Measurements from ENCODE around the gene FHIT. TPM values are rescaled to one million over a fixed set of nuclear protein-coding genes. Genes with fewer than 3 reads are reported as not detected.
"Not testable (repeated sequence)": the region's sequence is repeated elsewhere in the genome, so short reads cannot be mapped to it uniquely, and the experiment has no call there.

FHIT gene
- total RNA-seq, 1 donor from 2014 or later: 23.8 TPM

DNA sequence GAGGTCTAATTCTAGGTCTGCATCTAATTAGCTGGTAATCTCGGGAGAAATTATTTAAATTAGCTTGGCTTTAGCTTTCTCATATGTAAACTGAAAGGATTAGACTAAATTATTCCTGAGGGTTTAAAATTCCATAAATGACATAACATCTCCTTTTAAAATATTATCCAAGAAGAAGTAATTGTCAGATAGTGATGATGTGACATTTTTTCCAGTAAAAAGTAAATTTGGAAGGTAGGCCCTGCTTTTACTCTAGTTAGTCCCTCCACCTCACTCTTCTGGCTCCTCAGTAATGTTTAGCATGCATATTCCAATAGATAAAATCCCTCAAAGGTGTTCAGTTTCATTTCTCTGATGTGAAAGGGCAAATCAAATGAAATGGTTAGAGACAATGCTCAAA, 215.7 kb downstream of the FHIT start:
- no peak overlapping the region for H3K4me3 Mint-ChIP-seq
- no peak overlapping the region for H3K27ac Mint-ChIP-seq
- intact Hi-C loops (cut with micrococcal nuclease): no loop called here
- H3K4me1 Mint-ChIP-seq: no peaks in the 10 kb centered on the region
- no peaks in the 10 kb centered on the region for H3K36me3 Mint-ChIP-seq (ENCODE audit: low read depth)
- DNase-seq: no peak
- peaks cover 7% of the 10 kb centered on the region for H3K9me3 Mint-ChIP-seq
- H3K27me3 Mint-ChIP-seq: no peaks in the 10 kb centered on the region

DNA sequence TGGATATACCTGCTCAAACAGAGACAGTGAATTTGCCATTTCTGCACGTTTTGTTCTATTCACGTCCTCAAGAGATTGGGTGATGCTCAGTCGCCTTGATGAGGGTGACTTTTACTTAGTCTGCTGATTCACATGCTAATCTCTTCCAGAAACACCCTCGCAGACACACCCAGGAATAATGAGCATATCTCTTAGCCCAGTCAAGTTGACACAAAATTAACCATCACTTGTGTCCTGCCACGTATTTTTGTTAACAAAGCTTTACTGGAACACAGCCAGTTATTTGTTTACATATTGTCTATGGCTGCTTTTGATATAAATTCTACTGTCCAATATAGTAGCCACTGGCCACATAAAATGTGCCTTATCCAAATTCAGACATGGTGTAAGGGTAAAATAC, 218.3 kb downstream of the FHIT start:
- Mint-ChIP-seq H3K4me1 (no peaks in the 10 kb centered on the region), H3K27ac (no peak overlapping the region), H3K9me3 (no peaks in the 10 kb centered on the region), H3K4me3 (no peak overlapping the region), H3K27me3 (no peaks in the 10 kb centered on the region), H3K36me3 (ENCODE audit: low read depth) (no peaks in the 10 kb centered on the region)
- intact Hi-C loops (cut with micrococcal nuclease): no loop called here
- DNase-seq: no peak

DNA sequence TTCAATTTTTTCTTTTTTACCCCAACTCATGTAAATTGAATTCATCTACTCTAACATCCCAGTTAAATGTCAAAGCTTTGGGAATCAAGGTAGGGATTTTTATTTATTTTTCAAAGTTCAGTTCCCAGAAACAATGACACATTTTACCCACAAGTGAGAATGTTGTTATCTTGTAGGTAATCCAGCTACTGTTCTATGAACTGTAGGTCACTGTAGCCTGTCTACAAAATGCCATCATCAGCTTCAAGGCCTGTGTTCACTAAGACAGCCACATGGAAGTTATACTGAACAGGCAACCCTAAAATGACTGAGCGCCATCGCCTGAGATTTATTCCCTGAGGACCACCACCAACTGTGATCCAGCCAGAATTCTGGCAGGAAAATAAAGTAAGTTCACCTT, 219.7 kb downstream of the FHIT start:
- no peaks in the 10 kb centered on the region for H3K9me3 Mint-ChIP-seq
- DNase-seq: no peak
- H3K27ac Mint-ChIP-seq: no peak overlapping the region
- intact Hi-C loops (cut with micrococcal nuclease): no loop called here
- no peak overlapping the region for H3K4me3 Mint-ChIP-seq
- H3K4me1 Mint-ChIP-seq: no peaks in the 10 kb centered on the region
- no peaks in the 10 kb centered on the region for H3K36me3 Mint-ChIP-seq (ENCODE audit: low read depth)
- H3K27me3 Mint-ChIP-seq: no peaks in the 10 kb centered on the region

DNA sequence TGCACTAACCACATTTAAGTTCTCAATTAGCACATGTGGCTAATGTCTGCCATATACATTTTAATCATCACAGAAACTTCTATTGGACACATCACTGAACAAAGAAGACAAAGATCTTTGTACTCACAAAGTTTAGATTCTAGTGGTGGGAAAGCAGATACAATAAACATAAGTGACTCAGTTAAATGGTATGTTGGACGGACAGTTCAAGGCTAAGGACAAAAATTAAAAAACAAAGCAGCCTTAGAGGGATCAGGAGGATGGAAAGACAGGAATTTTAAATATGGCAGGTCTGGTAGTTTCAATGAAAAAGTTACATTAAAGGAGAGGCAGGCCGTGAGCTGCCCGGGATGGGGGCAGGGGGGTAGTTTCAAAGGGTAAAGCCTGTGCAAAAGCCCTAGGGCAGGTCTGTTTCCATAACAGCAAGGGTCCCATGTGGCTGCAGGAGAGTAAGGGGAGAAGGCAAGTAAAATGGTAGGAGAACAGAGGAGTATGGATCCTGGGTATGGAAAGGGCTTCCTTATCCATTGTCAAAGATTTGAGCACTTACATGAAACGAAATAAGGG, 220.7 kb downstream of the FHIT start:
- Mint-ChIP-seq H3K9me3 (no peaks in the 10 kb centered on the region), H3K4me1 (no peaks in the 10 kb centered on the region), H3K27ac (no peak overlapping the region), H3K36me3 (ENCODE audit: low read depth) (no peaks in the 10 kb centered on the region), H3K4me3 (no peak overlapping the region), H3K27me3 (no peaks in the 10 kb centered on the region)
- intact Hi-C loops (cut with micrococcal nuclease): no loop called here
- DNase-seq: no peak

DNA sequence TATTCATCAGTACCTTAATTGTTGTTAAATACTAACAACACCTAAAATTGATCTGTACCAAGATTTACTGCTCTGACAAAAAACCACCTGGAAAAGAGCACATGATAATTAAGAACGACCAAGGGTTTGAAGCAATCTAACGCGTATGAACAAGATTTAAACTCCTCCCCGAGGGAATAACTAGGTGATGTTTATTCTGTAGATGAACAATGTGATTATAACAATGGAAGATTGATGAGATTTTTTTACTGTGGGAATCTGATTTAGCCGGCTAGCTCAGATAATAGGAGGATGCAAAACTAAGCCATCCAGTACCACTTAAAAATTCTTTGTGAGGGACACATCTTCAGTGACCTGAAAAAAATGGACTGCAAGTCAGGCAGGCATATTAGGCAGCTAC, 222.1 kb downstream of the FHIT start:
- DNase-seq: no peak
- intact Hi-C loops (cut with micrococcal nuclease): no loop called here

DNA sequence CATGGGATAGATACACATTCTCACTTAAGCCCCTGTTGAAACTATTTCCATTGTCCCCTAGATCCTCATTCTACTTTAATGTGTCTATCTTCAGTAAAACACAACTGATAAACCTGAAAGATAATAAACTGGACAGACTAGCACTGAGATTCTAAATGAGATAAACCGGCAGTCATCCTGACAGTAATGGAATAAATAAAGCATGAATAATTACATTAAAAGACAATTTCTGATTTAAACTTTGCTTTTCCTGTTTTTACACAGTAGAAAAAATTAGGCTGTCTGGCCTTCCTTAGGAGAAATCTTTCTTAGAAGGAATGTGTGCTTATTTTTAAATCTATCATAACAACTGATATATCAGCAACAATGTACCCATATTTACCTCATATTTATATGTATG, 232.4 kb downstream of the FHIT start:
- no peak for DNase-seq
- H3K27ac Mint-ChIP-seq: no peak overlapping the region
- intact Hi-C loops (cut with micrococcal nuclease): no loop called here
- no peaks in the 10 kb centered on the region for H3K36me3 Mint-ChIP-seq (ENCODE audit: low read depth)
- no peak overlapping the region for H3K4me3 Mint-ChIP-seq
- H3K4me1 Mint-ChIP-seq: no peaks in the 10 kb centered on the region
- H3K9me3 Mint-ChIP-seq: peaks cover 17% of the 10 kb centered on the region
- H3K27me3 Mint-ChIP-seq: no peaks in the 10 kb centered on the region

More for the DNA sequence above, 222.1 kb downstream of the FHIT start:
- no peaks in the 10 kb centered on the region for H3K36me3 Mint-ChIP-seq (ENCODE audit: low read depth)
- H3K4me3 Mint-ChIP-seq: no peak overlapping the region
- H3K27ac Mint-ChIP-seq: no peak overlapping the region
- H3K27me3 Mint-ChIP-seq: no peaks in the 10 kb centered on the region
- peaks cover 3% of the 10 kb centered on the region for H3K9me3 Mint-ChIP-seq
- H3K4me1 Mint-ChIP-seq: no peaks in the 10 kb centered on the region

DNA sequence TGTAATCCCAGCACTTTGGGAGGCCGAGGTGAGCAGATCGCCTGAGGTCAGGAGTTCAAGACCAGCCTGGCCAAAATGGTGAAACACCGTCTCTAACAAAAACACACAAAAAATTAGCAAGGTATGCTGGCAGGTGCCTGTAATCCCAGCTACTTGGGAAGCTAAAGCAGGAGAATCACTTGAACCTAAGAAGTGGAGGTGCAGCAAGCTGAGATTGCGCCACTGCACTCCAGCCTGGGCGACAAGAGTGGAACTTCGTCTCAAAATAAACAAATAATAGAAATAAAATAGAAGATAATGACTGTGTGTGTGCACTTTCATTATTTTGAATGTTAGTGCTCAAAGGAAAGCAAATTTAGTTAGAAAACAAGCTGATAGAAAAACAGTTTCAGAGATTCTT, 234.2 kb downstream of the FHIT start:
- intact Hi-C loops (cut with micrococcal nuclease); H3K36me3 Mint-ChIP-seq (ENCODE audit: low read depth); H3K4me3 Mint-ChIP-seq; H3K27ac Mint-ChIP-seq; H3K27me3 Mint-ChIP-seq; H3K9me3 Mint-ChIP-seq; DNase-seq; H3K4me1 Mint-ChIP-seq: not testable (repeated sequence)

DNA sequence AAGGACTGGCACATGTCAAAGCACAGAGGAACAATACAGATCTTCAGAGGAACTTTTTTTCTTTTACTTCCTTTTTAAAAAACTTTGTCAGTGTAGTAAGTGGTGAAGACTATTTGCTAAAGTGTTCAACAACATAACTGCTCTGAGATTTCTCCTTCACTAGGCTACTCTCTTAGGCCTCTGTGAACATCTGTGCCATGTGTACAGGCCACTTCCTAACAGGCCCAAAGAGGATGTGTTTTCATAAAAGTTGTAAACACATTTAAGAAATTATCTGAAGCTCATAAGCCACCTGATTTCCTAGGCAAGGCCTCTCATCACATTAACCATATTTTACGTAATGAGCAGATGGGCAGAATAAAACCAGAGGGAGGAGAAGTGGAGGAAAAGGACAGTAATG, 235.4 kb downstream of the FHIT start:
- no peak for DNase-seq
- Mint-ChIP-seq H3K36me3 (ENCODE audit: low read depth) (no peaks in the 10 kb centered on the region), H3K4me3 (no peak overlapping the region), H3K4me1 (no peaks in the 10 kb centered on the region), H3K9me3 (peaks cover 3% of the 10 kb centered on the region), H3K27me3 (no peaks in the 10 kb centered on the region), H3K27ac (no peak overlapping the region)
- intact Hi-C loops (cut with micrococcal nuclease): no loop called here

DNA sequence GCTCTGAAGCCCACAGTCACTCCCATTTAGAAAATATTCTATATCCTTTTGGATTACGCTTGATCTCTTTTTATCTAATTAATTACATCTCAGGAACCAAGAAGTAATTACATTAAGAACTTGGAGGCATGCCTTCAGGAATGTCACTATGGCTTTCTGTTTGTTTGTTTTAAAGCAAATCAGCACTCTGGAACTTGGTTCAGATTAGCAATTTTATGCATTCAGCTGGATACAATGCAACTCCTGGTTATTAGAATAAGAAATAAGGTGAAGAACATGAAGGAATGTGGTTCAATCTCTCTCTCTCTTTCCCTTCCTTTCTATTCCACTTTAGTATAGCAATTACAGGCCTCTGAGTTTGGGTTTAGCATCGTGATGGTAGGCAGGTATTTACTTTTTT, 235.8 kb downstream of the FHIT start:
- Mint-ChIP-seq H3K36me3 (ENCODE audit: low read depth) (no peaks in the 10 kb centered on the region), H3K4me3 (no peak overlapping the region), H3K27me3 (no peaks in the 10 kb centered on the region), H3K4me1 (no peaks in the 10 kb centered on the region), H3K9me3 (peaks cover 3% of the 10 kb centered on the region), H3K27ac (no peak overlapping the region)
- no peak for DNase-seq
- intact Hi-C loops (cut with micrococcal nuclease): no loop called here

DNA sequence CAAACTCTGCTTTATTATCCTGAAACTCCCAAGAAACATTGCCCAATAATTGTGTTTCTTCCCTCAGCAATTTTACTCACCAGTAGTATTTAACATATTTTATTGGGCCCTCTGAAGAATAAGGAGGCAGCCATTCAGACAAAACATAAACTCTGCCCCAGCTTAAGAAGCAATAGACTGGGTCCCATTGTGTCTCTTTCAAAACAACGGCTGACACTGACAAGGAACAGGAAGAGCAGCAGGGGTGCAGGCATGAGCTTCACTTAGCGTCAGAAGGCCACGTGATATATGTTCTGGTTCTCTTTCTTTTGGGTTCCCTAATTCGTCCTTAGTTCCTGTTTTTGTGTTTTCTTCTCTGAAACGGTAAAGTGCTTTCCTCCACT, 242.3 kb downstream of the FHIT start:
- H3K27ac Mint-ChIP-seq: no peak overlapping the region
- no peaks in the 10 kb centered on the region for H3K4me1 Mint-ChIP-seq
- H3K4me3 Mint-ChIP-seq: no peak overlapping the region
- peaks cover 8% of the 10 kb centered on the region for H3K9me3 Mint-ChIP-seq
- H3K36me3 Mint-ChIP-seq (ENCODE audit: low read depth): no peaks in the 10 kb centered on the region
- H3K27me3 Mint-ChIP-seq: no peaks in the 10 kb centered on the region
- intact Hi-C loops (cut with micrococcal nuclease): no loop called here
- no peak for DNase-seq

DNA sequence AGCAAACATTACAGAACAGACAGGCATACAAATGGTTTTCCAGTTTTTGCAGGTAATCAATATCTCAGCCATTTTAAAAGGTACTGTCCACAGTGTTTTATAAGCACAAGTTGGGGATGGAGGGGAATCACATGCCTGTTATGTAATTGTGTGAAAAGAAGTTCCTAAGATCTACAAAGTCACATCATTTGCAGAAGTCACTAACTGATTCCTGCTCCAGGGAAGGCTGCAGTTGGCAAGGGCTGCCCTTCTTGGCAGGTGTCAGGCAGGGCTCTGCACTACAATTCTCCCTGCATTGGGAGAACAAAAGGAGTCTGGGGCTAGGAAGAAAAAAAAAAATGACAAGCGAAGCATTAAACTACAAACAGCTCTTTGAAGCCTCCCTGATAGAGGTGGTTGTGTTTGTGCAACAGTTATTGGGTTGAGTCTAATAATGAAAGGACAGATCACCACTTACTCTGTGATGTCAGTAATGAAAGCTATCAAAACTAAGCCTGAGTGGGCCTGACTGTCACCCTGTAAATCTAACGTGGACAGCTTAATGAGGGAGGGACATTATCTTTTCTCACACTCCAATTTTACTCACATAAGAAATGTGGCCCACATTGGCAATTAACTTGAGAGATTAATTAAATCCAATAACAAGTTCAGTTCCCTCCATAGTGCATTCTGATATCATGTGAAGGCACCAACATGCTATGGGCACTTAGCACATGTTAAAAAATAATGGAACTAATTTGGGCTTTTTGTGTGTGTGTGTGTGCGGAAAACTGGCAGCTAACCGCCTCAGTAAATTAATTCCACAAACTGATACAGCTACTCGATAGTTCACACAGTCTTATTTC, 242.9 kb downstream of the FHIT start:
- H3K4me3 Mint-ChIP-seq: no peak overlapping the region
- H3K4me1 Mint-ChIP-seq: no peaks in the 10 kb centered on the region
- no peak overlapping the region for H3K27ac Mint-ChIP-seq
- DNase-seq: no peak
- peaks cover 8% of the 10 kb centered on the region for H3K9me3 Mint-ChIP-seq
- H3K27me3 Mint-ChIP-seq: no peaks in the 10 kb centered on the region
- no peaks in the 10 kb centered on the region for H3K36me3 Mint-ChIP-seq (ENCODE audit: low read depth)
- intact Hi-C loops (cut with micrococcal nuclease): no loop called here

DNA sequence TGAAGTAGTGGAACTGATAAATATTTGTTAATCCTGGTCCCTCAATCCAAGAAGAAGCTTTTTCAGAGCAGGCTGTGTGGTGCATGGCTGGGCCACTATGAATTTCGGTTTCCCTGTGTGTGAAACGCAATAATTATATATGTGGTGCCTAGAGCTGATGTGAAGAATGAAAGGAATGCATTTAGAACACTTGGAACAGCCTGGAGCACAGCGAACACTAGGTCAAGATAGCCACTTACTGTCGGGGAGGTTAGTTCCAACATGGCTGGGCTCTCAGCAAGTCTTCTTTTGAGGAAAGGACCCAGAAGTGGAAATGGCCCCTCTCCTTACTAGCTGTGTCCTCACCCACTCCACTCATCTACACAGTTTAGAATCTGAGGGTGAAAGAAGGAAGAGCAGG, 245.7 kb downstream of the FHIT start:
- no peaks in the 10 kb centered on the region for H3K4me1 Mint-ChIP-seq
- intact Hi-C loops (cut with micrococcal nuclease): no loop called here
- H3K27me3 Mint-ChIP-seq: no peaks in the 10 kb centered on the region
- H3K36me3 Mint-ChIP-seq (ENCODE audit: low read depth): no peaks in the 10 kb centered on the region
- H3K27ac Mint-ChIP-seq: no peak overlapping the region
- no peak overlapping the region for H3K4me3 Mint-ChIP-seq
- peaks cover 8% of the 10 kb centered on the region for H3K9me3 Mint-ChIP-seq
- no peak for DNase-seq

DNA sequence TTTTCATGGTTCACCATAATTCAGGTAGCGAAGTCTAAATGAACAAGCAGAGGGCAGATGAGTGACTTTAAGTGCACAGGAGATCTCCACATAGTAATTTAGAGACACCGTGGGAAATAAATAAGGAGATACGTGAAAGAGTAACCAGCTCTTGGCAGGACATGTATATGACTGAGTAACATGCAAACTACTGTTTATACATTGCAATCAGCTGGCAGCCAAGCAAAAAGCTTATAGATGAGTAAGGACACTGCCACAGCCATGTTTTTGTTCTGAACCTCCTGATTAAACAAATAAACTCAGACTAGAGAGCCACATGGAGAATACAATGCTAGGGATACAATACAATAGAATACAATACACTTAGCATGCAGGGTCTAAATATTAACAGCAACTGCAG, 252.4 kb downstream of the FHIT start:
- Mint-ChIP-seq H3K4me1 (no peaks in the 10 kb centered on the region), H3K9me3 (no peaks in the 10 kb centered on the region), H3K27ac (no peak overlapping the region), H3K27me3 (no peaks in the 10 kb centered on the region), H3K36me3 (ENCODE audit: low read depth) (no peaks in the 10 kb centered on the region), H3K4me3 (no peak overlapping the region)
- DNase-seq: no peak
- intact Hi-C loops (cut with micrococcal nuclease): no loop called here

DNA sequence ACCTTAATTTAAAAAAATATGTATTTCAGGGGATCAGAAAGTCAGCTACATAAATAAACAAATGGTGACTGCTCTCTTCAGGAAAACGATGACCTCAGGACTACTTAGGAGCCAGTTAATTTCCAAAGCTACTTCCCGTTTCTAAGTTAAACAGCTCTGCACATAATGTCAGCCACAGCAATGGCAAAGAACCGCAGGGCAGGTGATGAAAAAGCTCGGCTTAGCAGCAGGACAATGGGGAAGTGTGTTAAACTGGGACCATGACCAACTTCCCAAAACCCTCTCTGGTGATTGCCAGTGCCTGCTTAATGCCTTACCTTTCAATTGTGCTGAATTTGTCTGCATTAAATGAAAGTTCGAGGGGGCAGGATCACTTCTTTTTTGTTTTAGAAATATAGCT, 258.9 kb downstream of the FHIT start:
- no peak overlapping the region for H3K27ac Mint-ChIP-seq
- intact Hi-C loops (cut with micrococcal nuclease): no loop called here
- no peak overlapping the region for H3K4me3 Mint-ChIP-seq
- H3K36me3 Mint-ChIP-seq (ENCODE audit: low read depth): no peaks in the 10 kb centered on the region
- no peak for DNase-seq
- H3K9me3 Mint-ChIP-seq: no peaks in the 10 kb centered on the region
- no peaks in the 10 kb centered on the region for H3K4me1 Mint-ChIP-seq
- no peaks in the 10 kb centered on the region for H3K27me3 Mint-ChIP-seq

DNA sequence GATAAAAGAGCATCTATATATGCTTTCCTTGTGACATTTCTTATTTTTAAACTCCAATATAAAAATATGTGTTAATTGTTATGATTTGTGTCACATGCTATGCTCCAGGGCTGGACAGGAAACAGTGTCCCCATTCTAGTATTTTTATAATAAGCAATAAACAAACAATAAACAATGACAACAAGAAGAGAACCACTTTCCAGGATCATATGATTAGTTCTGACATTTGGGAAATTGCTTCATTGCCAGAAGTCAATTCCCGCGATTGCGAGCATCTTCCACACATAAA, 260.9 kb downstream of the FHIT start:
- Mint-ChIP-seq H3K9me3 (no peaks in the 10 kb centered on the region), H3K27ac (no peak overlapping the region), H3K4me3 (no peak overlapping the region), H3K27me3 (no peaks in the 10 kb centered on the region), H3K4me1 (no peaks in the 10 kb centered on the region), H3K36me3 (ENCODE audit: low read depth) (no peaks in the 10 kb centered on the region)
- intact Hi-C loops (cut with micrococcal nuclease): no loop called here
- no peak for DNase-seq
